SJSA1 (cell line): ENCODE data around the gene OR5L2. TPM values are rescaled to one million over a fixed set of nuclear protein-coding genes. Genes with fewer than 3 reads are reported as not detected.

Source experiments
- total RNA-seq: library from RNA; depleted of rRNA; stranded (reverse); fragments of >200 nt; shearing (Covaris generic); gene quantifications from 2 replicates; pipeline ENCODE4 v1.2.3, GENCODE V29; 2014; rRNA removed

OR5L2 gene
- total RNA-seq, 1 experiment from 2014 or later, result not detected

Other genes starting within 250 kb of the OR5L2 start
- gene OR4C11, start 219.6 kb upstream of the OR5L2 start, total RNA-seq, result not detected in 2 replicates
- not detected in 2 replicates for gene OR4P4, start 192.1 kb upstream of the OR5L2 start, total RNA-seq
- not detected in 2 replicates for gene OR4S2, start 178.9 kb upstream of the OR5L2 start, total RNA-seq
- not detected in 2 replicates for gene OR4C6, start 165.0 kb upstream of the OR5L2 start, total RNA-seq
- not detected in 2 replicates for gene OR5D13, start 53.8 kb upstream of the OR5L2 start, total RNA-seq
- not detected in 2 replicates for gene OR5D14, start 31.7 kb upstream of the OR5L2 start, total RNA-seq
- not detected in 2 replicates for gene OR5L1, start 15.9 kb upstream of the OR5L2 start, total RNA-seq
- not detected in 2 replicates for gene OR5D18, start 7.6 kb upstream of the OR5L2 start, total RNA-seq
- gene OR5D16, start 11.5 kb downstream of the OR5L2 start, total RNA-seq, result not detected in 2 replicates
- gene TRIM51, start 56.1 kb downstream of the OR5L2 start, total RNA-seq, result not detected in 2 replicates
- not detected in 2 replicates for gene OR5W2, start 87.4 kb downstream of the OR5L2 start, total RNA-seq
- gene OR5I1, start 109.2 kb downstream of the OR5L2 start, total RNA-seq, result not detected in 2 replicates
- gene OR10AG1, start 142.7 kb downstream of the OR5L2 start, total RNA-seq, result not detected in 2 replicates
- not detected in 2 replicates for gene OR5F1, start 167.4 kb downstream of the OR5L2 start, total RNA-seq
- not detected in 2 replicates for gene OR5AS1, start 200.4 kb downstream of the OR5L2 start, total RNA-seq